ENCODE measurements around the gene CAMKK2.

- TF ChIP-seq YY1 (IDR thresholded peaks at IDR 0.05; ENCODE audit: insufficient read depth, insufficient read length) (no peak), ZNF274 (IDR thresholded peaks at IDR 0.05; ENCODE audit: low read depth, low read length) (no peak), SUZ12 (IDR thresholded peaks at IDR 0.05; ENCODE audit: extremely low read depth, insufficient read depth, insufficient read length) (no peak)
Observed at GRCh38 chr12:121217063-121217462, 79.4 kb downstream of the CAMKK2 start.

Measured in NT2/D1 (cell line).